Measurements from ENCODE around the gene SLC4A8. TPM values are rescaled to one million over a fixed set of nuclear protein-coding genes. Genes with fewer than 3 reads are reported as not detected.

Gene SLC4A8
- total RNA-seq, 1 experiment from 2014 or later, result 62.7 TPM

- ChIA-PET CTCF (interaction anchor here (0.6 to 3.7 kb wide), 7 partner anchors 105 to 290 kb away, joined by 3 to 58 read pairs (median 5); partner anchors contain the start of gene SLC4A8), POLR2A (interaction anchor here (0.6 kb wide), 1 partner anchor 54 kb away, joined by 3 read pairs; no protein-coding TSS in a partner anchor)
- Histone ChIP-seq H3K27me3 (replicated peaks; ENCODE audit: control insufficient read depth, insufficient read depth, low read length) (no peaks in the 10 kb centered on the region), H3K36me3 (ENCODE audit: control insufficient read depth, insufficient read depth, low read length) (no peaks in the 10 kb centered on the region), H3K9me3 (no peaks in the 10 kb centered on the region), H3K4me1 (peaks cover 27% of the 10 kb centered on the region), H3K4me3 (ENCODE audit: low read depth, low read length) (no peak overlapping the region)
- intact Hi-C loops (cut with micrococcal nuclease; ENCODE audit: unreplicated experiment), result no loop called here
- TF ChIP-seq, protein P1, sequence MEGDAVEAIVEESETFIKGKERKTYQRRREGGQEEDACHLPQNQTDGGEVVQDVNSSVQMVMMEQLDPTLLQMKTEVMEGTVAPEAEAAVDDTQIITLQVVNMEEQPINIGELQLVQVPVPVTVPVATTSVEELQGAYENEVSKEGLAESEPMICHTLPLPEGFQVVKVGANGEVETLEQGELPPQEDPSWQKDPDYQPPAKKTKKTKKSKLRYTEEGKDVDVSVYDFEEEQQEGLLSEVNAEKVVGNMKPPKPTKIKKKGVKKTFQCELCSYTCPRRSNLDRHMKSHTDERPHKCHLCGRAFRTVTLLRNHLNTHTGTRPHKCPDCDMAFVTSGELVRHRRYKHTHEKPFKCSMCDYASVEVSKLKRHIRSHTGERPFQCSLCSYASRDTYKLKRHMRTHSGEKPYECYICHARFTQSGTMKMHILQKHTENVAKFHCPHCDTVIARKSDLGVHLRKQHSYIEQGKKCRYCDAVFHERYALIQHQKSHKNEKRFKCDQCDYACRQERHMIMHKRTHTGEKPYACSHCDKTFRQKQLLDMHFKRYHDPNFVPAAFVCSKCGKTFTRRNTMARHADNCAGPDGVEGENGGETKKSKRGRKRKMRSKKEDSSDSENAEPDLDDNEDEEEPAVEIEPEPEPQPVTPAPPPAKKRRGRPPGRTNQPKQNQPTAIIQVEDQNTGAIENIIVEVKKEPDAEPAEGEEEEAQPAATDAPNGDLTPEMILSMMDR (IDR thresholded peaks at IDR 0.05; ENCODE audit: insufficient read depth in 1 of 2, low read depth in 1 of 2, low read length in 1 of 2, severe bottlenecking in 1 of 2, unreplicated experiment in 1 of 2), result no peak
- Mint-ChIP-seq H3K4me1 (ENCODE audit: low read depth, unreplicated experiment) (peaks cover 36% of the 10 kb centered on the region), H3K27me3 (ENCODE audit: insufficient read depth, unreplicated experiment) (no peaks in the 10 kb centered on the region), H3K36me3 (ENCODE audit: insufficient read depth, unreplicated experiment) (peaks cover 6% of the 10 kb centered on the region), H3K9me3 (ENCODE audit: unreplicated experiment) (no peaks in the 10 kb centered on the region), H3K27ac (ENCODE audit: unreplicated experiment) (no peak overlapping the region), H3K4me3 (ENCODE audit: unreplicated experiment) (no peak overlapping the region)
- no peak for DNase-seq
- no TSS peak for BruUV-seq (replicated peaks)
Observed at GRCh38 chr12:51534216-51535074, 109.8 kb downstream of the SLC4A8 start.

GRCh38 chr12:51536159-51536558, 111.5 kb downstream of the SLC4A8 start:
- Mint-ChIP-seq H3K4me1 (ENCODE audit: low read depth, unreplicated experiment) (peaks cover 21% of the 10 kb centered on the region), H3K4me3 (ENCODE audit: unreplicated experiment) (no peak overlapping the region), H3K36me3 (ENCODE audit: insufficient read depth, unreplicated experiment) (no peaks in the 10 kb centered on the region), H3K27ac (ENCODE audit: unreplicated experiment) (no peak overlapping the region), H3K9me3 (ENCODE audit: unreplicated experiment) (no peaks in the 10 kb centered on the region), H3K27me3 (ENCODE audit: insufficient read depth, unreplicated experiment) (no peaks in the 10 kb centered on the region)
- TF ChIP-seq, protein P1 (IDR thresholded peaks at IDR 0.05; ENCODE audit: insufficient read depth in 1 of 2, low read depth in 1 of 2, low read length in 1 of 2, severe bottlenecking in 1 of 2, unreplicated experiment in 1 of 2), result peak in 1 of 2 experiments; percentile 36
- Histone ChIP-seq H3K9me3 (no peaks in the 10 kb centered on the region), H3K27me3 (replicated peaks; ENCODE audit: control insufficient read depth, insufficient read depth, low read length) (no peaks in the 10 kb centered on the region), H3K4me1 (peaks cover 12% of the 10 kb centered on the region), H3K36me3 (ENCODE audit: control insufficient read depth, insufficient read depth, low read length) (no peaks in the 10 kb centered on the region), H3K4me3 (ENCODE audit: low read depth, low read length) (no peak overlapping the region)
- no peak for DNase-seq
- intact Hi-C loops (cut with micrococcal nuclease; ENCODE audit: unreplicated experiment), result no loop called here
- CTCF ChIA-PET, result interaction anchor here (0.6 to 1.2 kb wide), 5 partner anchors 54 to 288 kb away, joined by 3 to 9 read pairs (median 3); no protein-coding TSS in a partner anchor
- no TSS peak for BruUV-seq (replicated peaks)
- POLR2A ChIA-PET, result interaction anchor here (0.6 kb wide), 1 partner anchor 318 kb away, joined by 7 read pairs; the partner anchor contains the start of gene POU6F1

DNA sequence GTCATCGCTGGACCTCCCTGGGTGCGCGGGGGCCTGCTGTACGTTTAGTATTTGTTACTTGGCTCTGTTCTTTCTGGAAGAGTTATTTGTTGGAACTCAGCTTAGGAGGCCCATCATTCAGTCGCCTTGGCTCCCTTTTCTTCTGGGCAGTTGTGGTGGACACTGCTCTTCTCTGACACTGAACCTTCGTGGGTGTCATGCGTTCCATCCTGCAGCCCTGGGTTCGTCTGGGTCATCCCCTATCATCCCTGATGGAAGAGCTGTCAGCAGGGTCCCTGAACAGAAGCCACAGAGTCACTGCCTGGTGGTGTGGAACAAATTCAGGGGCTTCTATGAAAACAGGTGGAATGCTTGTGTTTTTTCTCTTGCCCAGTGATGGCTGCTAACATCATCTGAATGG, 113.5 kb downstream of the SLC4A8 start:
- ChIA-PET POLR2A (no interaction called here), CTCF (interaction anchor here (1.2 kb wide), 1 partner anchor 108 kb away, joined by 3 read pairs; no protein-coding TSS in a partner anchor)
- H3K27me3 ChIP-seq (replicated peaks; ENCODE audit: control insufficient read depth, insufficient read depth, low read length), result no peaks in the 10 kb centered on the region
- no peaks in the 10 kb centered on the region for H3K9me3 ChIP-seq
- DNase-seq, result no peak
- intact Hi-C loops (cut with micrococcal nuclease; ENCODE audit: unreplicated experiment), result no loop called here
- Mint-ChIP-seq H3K4me1 (ENCODE audit: low read depth, unreplicated experiment) (peaks cover 7% of the 10 kb centered on the region), H3K9me3 (ENCODE audit: unreplicated experiment) (no peaks in the 10 kb centered on the region), H3K36me3 (ENCODE audit: insufficient read depth, unreplicated experiment) (no peaks in the 10 kb centered on the region), H3K27me3 (ENCODE audit: insufficient read depth, unreplicated experiment) (no peaks in the 10 kb centered on the region), H3K4me3 (ENCODE audit: unreplicated experiment) (no peak overlapping the region), H3K27ac (ENCODE audit: unreplicated experiment) (no peak overlapping the region)
- BruUV-seq (replicated peaks), result no TSS peak
- H3K4me1 ChIP-seq, result no peaks in the 10 kb centered on the region
- TF ChIP-seq, protein P1 (IDR thresholded peaks at IDR 0.05; ENCODE audit: insufficient read depth in 1 of 2, low read depth in 1 of 2, low read length in 1 of 2, severe bottlenecking in 1 of 2, unreplicated experiment in 1 of 2), result no peak
- H3K36me3 ChIP-seq (ENCODE audit: control insufficient read depth, insufficient read depth, low read length), result no peaks in the 10 kb centered on the region
- no peak overlapping the region for H3K4me3 ChIP-seq (ENCODE audit: low read depth, low read length)
